GM21737 (cell line): ENCODE measurements around the gene P4HTM.

ENCODE experiments used
- ATAC-seq: cut with Tn5 transposase; IDR thresholded peaks from one replicate; pipeline ENCODE4 v1.9.1; 2021; ENCODE audit warnings: mild to moderate bottlenecking, moderate library complexity; ENCODE audit not compliant: unreplicated experiment

P4HTM gene

GRCh38 chr3:49021813-49022687 is 32.0 kb downstream of the P4HTM start, which contains the start of gene NDUFAF3:
Gene NDUFAF3 (plus strand): TSS chr3:49022121. CDS start chr3:49022145, 24 bp downstream.
- ATAC-seq: peak; percentile 53

- no peak for ATAC-seq
Measured at GRCh38 chr3:49022688-49023171, 32.7 kb downstream of the P4HTM start.

GRCh38 chr3:49023775-49024174 is 33.7 kb downstream of the P4HTM start:
- no peak for ATAC-seq

GRCh38 chr3:49024449-49024848 is 34.4 kb downstream of the P4HTM start:
- ATAC-seq: no peak

GRCh38 chr3:49025005-49025792 is 35.2 kb downstream of the P4HTM start:
- ATAC-seq: no peak

GRCh38 chr3:49025793-49026520 is 35.9 kb downstream of the P4HTM start:
- no peak for ATAC-seq

GRCh38 chr3:49026536-49026935 is 36.5 kb downstream of the P4HTM start:
- ATAC-seq: no peak

- no peak for ATAC-seq
Measured at GRCh38 chr3:49027634-49028033, 37.6 kb downstream of the P4HTM start.

- ATAC-seq: no peak
Measured at GRCh38 chr3:49028298-49028672, 38.2 kb downstream of the P4HTM start.

- peak; percentile 82 for ATAC-seq
Measured at GRCh38 chr3:49028673-49029562, 38.9 kb downstream of the P4HTM start, which contains the start of gene IMPDH2. Gene IMPDH2 (minus strand): TSS chr3:49029398. CDS start chr3:49029350, 48 bp downstream.

GRCh38 chr3:49029563-49029884 is 39.5 kb downstream of the P4HTM start:
- ATAC-seq: no peak

- no peak for ATAC-seq
Measured at GRCh38 chr3:49030321-49030720, 40.3 kb downstream of the P4HTM start.

GRCh38 chr3:49032646-49033304 is 42.7 kb downstream of the P4HTM start:
- no peak for ATAC-seq

- no peak for ATAC-seq
Measured at GRCh38 chr3:49034650-49035049, 44.6 kb downstream of the P4HTM start.

- ATAC-seq: no peak
Measured at GRCh38 chr3:49035281-49035680, 45.2 kb downstream of the P4HTM start.

GRCh38 chr3:49053543-49053942 is 63.5 kb downstream of the P4HTM start:
- no peak for ATAC-seq

- ATAC-seq: no peak
Measured at GRCh38 chr3:49054344-49054862, 64.4 kb downstream of the P4HTM start.
